HG03060 (cell line): ENCODE data around the gene CELSR1.
"Not testable (repeated sequence)": the region's sequence is repeated elsewhere in the genome, so short reads cannot be mapped to it uniquely, and the experiment has no call there.

ENCODE experiments used
- ATAC-seq: cut with Tn5 transposase; IDR thresholded peaks from one replicate; pipeline ENCODE4 v1.9.1; 2021; ENCODE audit warnings: low read depth, moderate number of reproducible peaks; ENCODE audit not compliant: unreplicated experiment

The CELSR1 gene

DNA sequence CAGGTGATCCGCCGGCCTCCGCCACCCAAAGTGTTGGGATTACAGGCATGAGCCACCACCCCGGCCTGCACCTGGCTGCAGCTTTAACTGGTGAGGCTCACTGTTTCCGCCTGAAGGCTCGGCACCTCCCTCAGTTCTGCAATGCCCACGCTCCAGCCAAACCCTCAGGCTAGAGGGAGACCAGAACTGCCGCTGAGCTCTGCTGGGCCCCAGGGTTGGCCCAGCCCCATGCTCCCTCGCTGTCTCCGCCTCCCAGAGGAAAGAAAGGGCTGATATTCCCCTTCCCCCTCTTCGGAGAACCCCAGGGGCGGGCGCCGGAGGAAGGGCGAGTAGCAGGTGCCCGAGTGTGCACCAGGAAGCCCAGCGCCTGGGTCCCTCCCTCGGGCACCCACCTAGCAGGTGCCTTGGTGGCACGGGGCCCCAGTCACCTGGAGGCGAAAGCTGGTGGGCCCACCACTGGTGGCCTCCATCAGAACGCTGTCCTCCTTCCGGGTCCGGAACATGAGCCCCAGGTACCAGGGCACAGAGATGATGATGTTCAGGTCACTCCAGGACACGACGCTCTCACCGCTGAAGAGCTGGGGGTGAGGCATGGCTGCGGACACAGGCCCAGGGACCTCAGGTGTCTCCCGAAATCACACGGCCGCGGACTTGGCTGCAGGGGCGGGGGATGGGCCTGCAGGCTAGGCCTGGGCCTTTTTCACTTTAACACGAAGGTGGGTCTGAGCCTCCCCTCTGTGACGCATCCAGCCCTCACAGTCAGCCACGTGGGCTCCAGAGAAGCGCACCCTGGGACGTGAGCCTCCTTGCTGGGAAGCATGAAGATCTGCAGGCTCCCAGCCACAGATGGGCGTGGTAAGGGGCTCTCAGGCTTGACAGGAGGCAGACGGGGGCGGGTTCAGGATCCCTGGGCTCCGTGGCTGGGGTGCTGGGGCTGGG, 128.6 kb downstream of the CELSR1 start:
- ATAC-seq, result no peak

GRCh38 chr22:46407748-46408147, 129.7 kb downstream of the CELSR1 start:
- no peak for ATAC-seq

DNA sequence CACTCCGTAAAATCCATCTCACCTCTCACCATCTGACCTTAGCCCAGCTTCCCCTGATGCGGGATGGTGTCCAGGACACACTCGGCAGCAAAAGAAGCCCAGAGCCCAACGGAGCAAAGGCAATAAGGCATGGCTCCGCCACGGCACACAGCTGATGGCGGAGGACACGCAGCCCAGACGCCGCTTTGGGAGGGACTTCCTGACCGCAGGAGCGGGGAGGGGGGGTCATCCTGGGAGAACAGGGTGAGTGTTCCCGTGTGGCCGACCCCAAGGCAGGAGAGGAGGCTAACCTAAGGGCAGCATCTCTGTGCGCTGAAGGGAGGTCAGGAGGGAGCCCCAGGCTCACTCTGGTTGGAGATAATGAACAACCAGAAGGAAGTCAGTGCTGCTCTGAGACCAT, 130.6 kb downstream of the CELSR1 start:
- no peak for ATAC-seq

- no peak for ATAC-seq
These were observed 131.1 kb downstream of the CELSR1 start for GRCh38 chr22:46406349-46406748.

GRCh38 chr22:46405901-46406300, 131.5 kb downstream of the CELSR1 start:
- ATAC-seq, result no peak

DNA sequence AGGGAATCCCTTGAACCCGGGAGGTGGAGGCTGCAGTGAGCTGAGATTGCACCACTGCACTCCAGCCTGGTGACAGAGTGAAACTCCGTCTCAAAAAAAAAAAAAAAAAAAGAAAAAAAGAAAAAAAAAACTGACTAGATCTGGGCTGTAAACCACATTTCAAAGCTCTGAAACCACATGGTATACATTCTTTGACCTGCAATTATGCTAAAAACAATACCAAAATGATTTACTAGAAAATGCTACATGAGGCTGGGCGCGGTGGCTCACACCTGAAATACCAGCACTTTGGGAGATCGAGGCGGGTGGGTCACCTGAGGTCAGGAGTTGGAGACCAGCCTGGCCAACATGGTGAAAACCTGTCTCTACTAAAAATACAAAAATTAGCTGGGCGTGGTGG, 133.5 kb downstream of the CELSR1 start:
- not testable (repeated sequence) for ATAC-seq

DNA sequence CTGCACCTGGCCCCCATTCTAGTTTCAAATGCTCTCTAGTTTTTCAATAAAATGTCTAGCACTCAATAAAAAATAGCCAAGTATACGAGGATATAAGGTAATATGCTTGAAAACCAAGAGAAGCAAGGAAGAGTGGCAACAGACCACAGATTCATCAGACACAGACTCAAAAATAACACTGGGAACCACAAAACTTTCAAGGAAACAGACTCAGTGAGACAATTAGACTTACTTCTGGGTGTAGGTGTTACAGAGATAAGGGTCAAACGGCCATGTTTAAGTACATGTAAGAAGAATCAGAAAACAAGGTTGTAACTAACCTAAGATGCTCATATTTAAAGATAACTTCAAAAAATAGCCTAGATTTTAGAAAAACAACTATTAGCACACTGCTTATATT, 134.9 kb downstream of the CELSR1 start:
- no peak for ATAC-seq

GRCh38 chr22:46401370-46401769, 136.1 kb downstream of the CELSR1 start:
- no peak for ATAC-seq

DNA sequence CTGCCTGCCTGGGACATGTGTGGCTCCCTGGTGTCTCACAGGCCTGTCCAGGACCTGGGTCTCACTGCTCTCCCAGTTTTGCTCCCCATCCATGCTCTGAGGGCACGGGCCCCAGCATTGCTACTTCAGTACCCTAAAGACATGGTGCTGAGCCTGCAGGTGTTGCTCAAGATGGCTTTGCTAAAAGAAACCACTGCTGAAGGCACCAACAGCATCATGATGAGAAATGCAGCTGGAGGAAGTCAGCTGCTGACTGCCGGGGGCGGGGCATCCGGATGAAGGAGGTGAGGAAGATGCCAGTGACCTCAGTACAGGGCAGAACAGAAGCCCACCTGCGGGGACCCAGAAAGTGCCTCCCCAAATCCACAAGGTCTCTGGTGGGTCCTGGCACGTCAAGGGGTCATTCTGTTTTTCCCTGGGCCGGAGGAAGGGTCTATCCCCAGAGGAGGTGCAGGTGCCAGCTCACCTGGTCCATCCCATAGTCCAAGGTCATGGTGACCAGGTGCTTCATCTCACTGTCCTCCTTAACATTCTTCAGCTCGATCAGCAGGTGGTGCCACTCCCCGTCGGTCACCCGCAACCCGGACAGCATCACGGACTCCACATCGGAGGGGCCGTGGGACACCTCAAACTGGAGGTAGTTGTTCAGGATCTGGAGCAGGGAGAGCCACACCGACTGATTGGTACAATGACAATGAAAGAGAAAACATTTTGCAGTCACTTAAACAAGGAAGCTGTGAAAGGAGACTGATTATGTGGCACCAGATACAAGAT, 138.0 kb downstream of the CELSR1 start:
- no peak for ATAC-seq

DNA sequence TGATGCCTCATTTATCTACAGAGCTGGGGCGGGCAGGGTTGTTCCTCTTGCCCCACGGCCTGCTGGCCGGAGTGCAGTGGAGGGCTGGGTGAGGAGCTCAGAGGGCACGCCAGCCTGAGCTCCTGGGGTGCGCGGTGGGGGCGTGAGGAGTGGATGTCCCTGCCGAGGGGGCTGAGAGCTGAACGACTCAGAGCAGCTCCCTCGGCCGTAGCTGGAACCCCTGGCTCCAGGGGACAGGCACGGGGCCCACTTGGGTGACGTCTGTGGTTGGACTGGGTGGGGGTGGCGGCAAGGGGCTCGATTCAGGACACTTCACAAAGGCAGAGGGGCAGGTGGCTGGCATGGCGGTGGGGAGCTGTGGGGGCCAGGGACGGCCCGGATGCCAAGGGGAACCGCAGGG, 139.5 kb downstream of the CELSR1 start:
- no peak for ATAC-seq

DNA sequence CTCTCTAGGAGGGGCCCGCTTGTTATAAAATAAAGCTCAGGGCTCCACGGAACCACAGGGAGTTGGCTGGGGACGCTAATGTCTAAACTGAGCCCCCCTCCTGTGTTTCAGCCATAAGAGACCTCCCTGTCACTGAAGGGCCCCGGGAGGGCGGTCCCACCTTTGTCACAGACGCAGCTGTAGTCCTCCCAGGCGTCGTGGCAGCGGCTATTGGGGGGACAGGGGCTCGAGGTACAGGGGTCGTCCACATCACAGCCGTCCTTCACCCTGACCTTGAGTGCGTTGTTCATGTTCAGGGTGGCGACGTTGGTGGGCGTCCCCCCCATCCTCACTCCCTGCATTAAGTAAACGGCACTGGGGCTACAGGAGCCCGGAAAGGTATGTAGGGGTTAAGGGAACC, 139.9 kb downstream of the CELSR1 start:
- ATAC-seq, result no peak

GRCh38 chr22:46397049-46397448, 140.4 kb downstream of the CELSR1 start:
- not testable (repeated sequence) for ATAC-seq

DNA sequence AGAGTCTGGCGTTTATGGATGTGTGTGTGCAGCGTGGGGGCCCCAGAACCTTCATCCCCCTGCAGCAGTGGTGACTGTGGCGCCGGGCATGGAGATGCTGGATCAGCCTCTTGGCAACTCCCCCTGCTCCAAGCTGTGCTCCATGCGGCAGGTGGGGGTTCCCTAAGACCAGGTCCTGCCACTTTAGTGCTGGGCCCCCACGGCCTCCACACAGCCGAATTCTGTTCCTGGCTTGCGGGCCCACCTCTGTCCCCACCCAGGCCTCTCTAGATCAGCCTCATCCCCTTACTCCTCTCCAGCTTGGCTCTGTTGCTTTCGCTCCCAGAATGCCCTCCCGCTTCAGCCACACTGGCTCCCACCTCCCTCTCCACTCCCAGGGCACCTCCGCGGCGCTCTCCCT, 142.3 kb downstream of the CELSR1 start:
- no peak for ATAC-seq

DNA sequence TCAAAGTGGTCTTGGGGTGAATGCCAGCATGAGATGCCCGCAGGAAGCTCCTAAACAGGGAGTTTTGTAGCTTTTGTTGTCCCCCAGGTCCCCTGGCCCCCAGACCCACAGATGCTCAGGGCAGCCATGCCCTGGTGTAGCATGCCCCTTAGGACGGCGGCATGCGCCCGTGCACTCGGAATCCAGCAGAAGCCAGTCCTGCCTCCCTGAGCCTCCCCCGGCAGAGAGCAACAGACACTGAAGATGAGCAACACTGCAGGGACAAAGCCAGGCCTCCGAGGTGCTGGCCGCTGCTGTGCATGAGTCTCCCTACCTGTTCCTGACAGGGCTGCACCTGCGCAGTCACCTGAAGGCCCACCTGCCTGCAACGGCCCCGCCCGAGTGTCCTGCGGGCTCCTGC, 142.8 kb downstream of the CELSR1 start:
- ATAC-seq, result no peak

- no peak for ATAC-seq
These were observed 143.5 kb downstream of the CELSR1 start for GRCh38 chr22:46393873-46394272.

DNA sequence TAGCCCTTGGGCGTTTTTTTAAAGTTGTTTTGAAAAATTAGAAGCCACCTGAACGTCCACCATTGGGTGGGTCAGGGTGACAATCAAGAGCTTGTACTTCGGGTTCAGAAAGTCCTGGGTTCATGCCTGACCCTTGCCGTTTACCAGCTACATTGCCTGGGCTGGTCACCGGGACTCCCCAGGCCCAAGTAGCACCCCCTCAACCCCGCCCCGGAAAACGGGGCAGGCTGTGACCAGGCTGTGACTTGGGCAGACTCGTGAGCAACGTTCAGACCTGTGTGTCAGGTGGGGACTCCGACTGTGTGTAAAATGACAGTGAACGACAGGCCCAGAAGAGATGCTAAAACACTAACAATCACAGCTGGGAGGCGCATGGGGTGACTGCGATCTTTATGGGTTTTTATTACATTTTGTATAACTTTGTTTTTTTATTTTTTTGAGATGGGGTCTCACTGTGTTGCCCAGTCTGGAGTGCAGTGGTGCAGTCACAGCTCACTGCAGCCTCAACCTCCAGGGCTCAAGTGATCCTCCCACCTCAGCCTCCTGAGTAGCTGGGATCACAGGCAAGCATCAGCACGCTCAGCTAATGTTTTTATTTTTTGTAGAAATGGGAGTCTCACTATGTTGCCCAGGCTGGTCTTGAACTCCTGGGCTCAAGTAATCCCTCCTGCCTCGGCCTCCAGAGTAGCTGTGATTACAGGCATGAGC, 145.1 kb downstream of the CELSR1 start:
- no peak for ATAC-seq

DNA sequence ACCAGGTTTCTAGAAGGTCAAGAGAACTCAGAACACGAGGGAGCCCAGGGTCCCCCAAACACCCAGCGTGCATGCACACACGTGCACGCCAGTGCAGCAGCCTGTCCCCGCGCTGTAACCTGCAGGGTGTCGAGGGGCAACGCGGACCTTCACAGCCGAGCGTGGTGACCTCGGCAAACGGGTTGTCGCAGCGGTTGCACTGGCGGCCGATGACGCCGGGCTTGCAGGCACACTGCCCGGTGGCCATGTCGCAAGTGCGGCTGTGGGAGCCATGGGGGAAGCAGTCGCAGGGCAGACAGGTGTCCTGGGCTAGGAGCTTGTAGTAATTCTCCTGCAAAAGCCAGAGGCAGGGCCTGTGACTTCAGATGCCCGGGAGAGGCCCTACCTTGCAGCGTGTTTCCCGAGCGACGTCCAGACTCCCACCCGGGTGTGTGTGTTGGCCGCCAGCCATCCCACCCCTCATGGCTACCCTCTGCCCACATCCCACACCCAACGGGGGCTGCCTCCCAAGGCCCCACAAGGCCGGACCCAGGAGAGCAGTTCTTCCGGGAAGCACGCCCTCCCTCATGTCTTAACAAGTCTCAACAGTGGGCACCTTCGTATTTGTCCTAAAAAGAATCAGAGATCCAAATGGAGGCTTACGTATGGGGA, 145.8 kb downstream of the CELSR1 start:
- ATAC-seq, result no peak

GRCh38 chr22:46390652-46391301, 146.6 kb downstream of the CELSR1 start:
- no peak for ATAC-seq

- ATAC-seq, result no peak
These were observed 147.2 kb downstream of the CELSR1 start for GRCh38 chr22:46390105-46390651.

- no peak for ATAC-seq
These were observed 148.3 kb downstream of the CELSR1 start for GRCh38 chr22:46389081-46389480.
